Measurements from ENCODE around the gene CFDP1. TPM values are rescaled to one million over a fixed set of nuclear protein-coding genes. Genes with fewer than 3 reads are reported as not detected.

CFDP1 gene
- total and polyA plus RNA-seq, 2 of the 13 experiments (the other 11 are each of a cell fraction or from before 2014, with no cell fraction given), result 78.6 to 153 TPM

DNA sequence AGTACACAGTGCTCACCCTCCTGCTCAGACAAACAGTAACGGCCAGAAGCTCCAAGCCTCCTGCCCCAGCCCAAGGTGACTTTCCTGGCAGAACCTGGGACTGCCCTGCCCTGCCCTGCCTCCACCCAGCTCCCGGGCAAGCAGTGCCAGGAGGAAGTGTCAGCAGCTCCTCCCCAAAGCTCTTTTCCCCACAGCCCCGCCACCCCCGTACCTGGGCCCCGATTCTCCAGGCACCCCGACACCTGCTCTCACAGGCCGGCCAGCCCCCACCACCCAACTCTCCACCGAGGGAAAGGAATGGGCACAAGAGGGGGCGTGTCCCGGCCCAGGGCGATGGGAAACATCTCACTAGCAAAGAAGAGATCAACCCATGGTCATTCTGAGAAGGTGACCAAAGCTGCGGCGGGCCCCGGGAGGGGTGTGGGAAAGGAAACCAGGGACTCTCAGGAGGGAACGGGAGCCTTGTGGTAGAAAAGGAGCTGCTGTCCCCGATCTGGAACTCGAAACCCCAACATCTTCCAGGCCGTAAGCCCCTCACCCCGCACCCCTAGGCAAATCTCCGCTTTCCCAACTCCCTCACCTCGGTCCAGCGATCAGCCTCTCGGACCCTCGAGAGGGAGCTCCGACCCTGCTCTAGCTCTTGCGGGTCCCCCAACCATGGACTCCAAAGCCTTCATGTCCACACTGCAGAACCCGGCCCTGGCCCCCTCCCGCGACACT lies 183.1 kb downstream of the CFDP1 start (continued):
- TF ChIP-seq, protein P1, sequence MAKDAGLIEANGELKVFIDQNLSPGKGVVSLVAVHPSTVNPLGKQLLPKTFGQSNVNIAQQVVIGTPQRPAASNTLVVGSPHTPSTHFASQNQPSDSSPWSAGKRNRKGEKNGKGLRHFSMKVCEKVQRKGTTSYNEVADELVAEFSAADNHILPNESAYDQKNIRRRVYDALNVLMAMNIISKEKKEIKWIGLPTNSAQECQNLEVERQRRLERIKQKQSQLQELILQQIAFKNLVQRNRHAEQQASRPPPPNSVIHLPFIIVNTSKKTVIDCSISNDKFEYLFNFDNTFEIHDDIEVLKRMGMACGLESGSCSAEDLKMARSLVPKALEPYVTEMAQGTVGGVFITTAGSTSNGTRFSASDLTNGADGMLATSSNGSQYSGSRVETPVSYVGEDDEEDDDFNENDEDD (CRISPR knock-in tag; IDR thresholded peaks at IDR 0.05; ENCODE audit: borderline replicate concordance), result no peak
- TF ChIP-seq ZKSCAN5 (CRISPR knock-in tag; IDR thresholded peaks at IDR 0.05) (0 out of 2 replicates have a peak, but pooled peaks have one; percentile 14), NFYB (CRISPR knock-in tag; IDR thresholded peaks at IDR 0.05) (no peak), RBFOX2 (IDR thresholded peaks at IDR 0.05; ENCODE audit: low read depth, low read length) (no peak), ZBTB1 (CRISPR knock-in tag; IDR thresholded peaks at IDR 0.05; ENCODE audit: borderline replicate concordance) (no peak), YEATS2 (CRISPR knock-in tag; IDR thresholded peaks at IDR 0.05; ENCODE audit: borderline replicate concordance) (no peak), KAT2B (IDR thresholded peaks at IDR 0.05; ENCODE audit: borderline replicate concordance, low read depth, low read length) (no peak), POLR2G (IDR thresholded peaks at IDR 0.05; ENCODE audit: low read depth, low read length) (no peak), HNRNPLL (IDR thresholded peaks at IDR 0.05; ENCODE audit: low read depth, low read length, poor library complexity, severe bottlenecking) (no peak), ZFP82 (CRISPR knock-in tag; IDR thresholded peaks at IDR 0.05; ENCODE audit: borderline replicate concordance) (no peak), MLLT10 (CRISPR knock-in tag; IDR thresholded peaks at IDR 0.05) (no peak), ZNF263 (CRISPR knock-in tag; IDR thresholded peaks at IDR 0.05) (no peak), ZNF460 (CRISPR knock-in tag; IDR thresholded peaks at IDR 0.05; ENCODE audit: borderline replicate concordance) (no peak), SOX6 (IDR thresholded peaks at IDR 0.05) (no peak), SOX6 (CRISPR knock-in tag; IDR thresholded peaks at IDR 0.05) (peak; percentile 1; the same call in 1 of the 2 replicates), CC2D1A (CRISPR knock-in tag; IDR thresholded peaks at IDR 0.05) (no peak), IKZF1 (IDR thresholded peaks at IDR 0.05) (no peak), KDM3A (CRISPR knock-in tag; IDR thresholded peaks at IDR 0.05; ENCODE audit: low read depth) (no peak), ZNF788 (CRISPR knock-in tag; IDR thresholded peaks at IDR 0.05; ENCODE audit: borderline replicate concordance) (peak; percentile 44; the same call in 1 of the 2 replicates), ZNF33A (CRISPR knock-in tag; IDR thresholded peaks at IDR 0.05; ENCODE audit: borderline replicate concordance) (no peak)
- TF ChIP-seq, protein P2, sequence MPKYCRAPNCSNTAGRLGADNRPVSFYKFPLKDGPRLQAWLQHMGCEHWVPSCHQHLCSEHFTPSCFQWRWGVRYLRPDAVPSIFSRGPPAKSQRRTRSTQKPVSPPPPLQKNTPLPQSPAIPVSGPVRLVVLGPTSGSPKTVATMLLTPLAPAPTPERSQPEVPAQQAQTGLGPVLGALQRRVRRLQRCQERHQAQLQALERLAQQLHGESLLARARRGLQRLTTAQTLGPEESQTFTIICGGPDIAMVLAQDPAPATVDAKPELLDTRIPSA (CRISPR knock-in tag; IDR thresholded peaks at IDR 0.05; ENCODE audit: borderline replicate concordance), result peak; percentile 70; the same call in 1 of the 2 replicates
- TF ChIP-seq, protein P3, sequence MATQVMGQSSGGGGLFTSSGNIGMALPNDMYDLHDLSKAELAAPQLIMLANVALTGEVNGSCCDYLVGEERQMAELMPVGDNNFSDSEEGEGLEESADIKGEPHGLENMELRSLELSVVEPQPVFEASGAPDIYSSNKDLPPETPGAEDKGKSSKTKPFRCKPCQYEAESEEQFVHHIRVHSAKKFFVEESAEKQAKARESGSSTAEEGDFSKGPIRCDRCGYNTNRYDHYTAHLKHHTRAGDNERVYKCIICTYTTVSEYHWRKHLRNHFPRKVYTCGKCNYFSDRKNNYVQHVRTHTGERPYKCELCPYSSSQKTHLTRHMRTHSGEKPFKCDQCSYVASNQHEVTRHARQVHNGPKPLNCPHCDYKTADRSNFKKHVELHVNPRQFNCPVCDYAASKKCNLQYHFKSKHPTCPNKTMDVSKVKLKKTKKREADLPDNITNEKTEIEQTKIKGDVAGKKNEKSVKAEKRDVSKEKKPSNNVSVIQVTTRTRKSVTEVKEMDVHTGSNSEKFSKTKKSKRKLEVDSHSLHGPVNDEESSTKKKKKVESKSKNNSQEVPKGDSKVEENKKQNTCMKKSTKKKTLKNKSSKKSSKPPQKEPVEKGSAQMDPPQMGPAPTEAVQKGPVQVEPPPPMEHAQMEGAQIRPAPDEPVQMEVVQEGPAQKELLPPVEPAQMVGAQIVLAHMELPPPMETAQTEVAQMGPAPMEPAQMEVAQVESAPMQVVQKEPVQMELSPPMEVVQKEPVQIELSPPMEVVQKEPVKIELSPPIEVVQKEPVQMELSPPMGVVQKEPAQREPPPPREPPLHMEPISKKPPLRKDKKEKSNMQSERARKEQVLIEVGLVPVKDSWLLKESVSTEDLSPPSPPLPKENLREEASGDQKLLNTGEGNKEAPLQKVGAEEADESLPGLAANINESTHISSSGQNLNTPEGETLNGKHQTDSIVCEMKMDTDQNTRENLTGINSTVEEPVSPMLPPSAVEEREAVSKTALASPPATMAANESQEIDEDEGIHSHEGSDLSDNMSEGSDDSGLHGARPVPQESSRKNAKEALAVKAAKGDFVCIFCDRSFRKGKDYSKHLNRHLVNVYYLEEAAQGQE (IDR thresholded peaks at IDR 0.05; ENCODE audit: borderline replicate concordance in 1 of 2, low read depth in 1 of 2, low read length in 2 of 2), result no peak
- TF ChIP-seq, protein P4, sequence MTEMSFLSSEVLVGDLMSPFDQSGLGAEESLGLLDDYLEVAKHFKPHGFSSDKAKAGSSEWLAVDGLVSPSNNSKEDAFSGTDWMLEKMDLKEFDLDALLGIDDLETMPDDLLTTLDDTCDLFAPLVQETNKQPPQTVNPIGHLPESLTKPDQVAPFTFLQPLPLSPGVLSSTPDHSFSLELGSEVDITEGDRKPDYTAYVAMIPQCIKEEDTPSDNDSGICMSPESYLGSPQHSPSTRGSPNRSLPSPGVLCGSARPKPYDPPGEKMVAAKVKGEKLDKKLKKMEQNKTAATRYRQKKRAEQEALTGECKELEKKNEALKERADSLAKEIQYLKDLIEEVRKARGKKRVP (CRISPR knock-in tag; IDR thresholded peaks at IDR 0.05), result no peak
- TF ChIP-seq, protein P5, sequence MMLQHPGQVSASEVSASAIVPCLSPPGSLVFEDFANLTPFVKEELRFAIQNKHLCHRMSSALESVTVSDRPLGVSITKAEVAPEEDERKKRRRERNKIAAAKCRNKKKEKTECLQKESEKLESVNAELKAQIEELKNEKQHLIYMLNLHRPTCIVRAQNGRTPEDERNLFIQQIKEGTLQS (CRISPR knock-in tag; IDR thresholded peaks at IDR 0.05), result no peak

Measured in HepG2 (cell line).